ENCODE results near the gene TRIM43B.
A peak's percentile ranks its signal among the peaks of the same experiment; 100 is the strongest.
"Not testable (repeated sequence)": the region's sequence is repeated elsewhere in the genome, so short reads cannot be mapped to it uniquely, and the experiment has no call there.

The TRIM43B gene

GRCh38 chr2:95484654-95485053 is at the start of gene TRIM43B:
TRIM43B (minus strand) TSS chr2:95484754; CDS start chr2:95482714, 2,040 bp downstream.
- DNase-seq, result not testable (repeated sequence)

DNA sequence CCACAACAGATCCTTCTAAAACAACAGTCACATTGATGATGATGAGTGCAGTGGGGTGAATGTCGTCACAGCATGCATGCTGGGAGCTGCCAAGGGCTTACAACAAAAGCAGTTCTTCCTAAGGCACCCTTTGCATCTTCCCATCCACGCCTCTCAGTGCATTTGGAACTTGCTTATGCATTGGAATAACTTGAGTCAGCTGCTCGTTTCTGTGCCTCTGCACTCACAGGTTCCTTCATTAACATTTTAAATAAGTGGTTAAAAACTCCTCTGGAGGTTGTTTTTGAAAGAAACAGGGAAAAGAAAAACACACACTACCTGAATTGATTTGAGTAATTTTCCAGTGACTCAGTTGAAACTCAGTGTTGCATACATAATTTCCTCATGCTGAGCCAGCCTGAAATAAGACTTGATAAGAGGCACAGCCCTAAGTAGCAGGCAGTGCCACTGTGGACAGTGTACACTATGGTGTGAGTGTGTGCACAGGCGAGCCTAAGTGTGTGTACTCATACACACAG is 46.8 kb upstream of the TRIM43B start:
- peak; percentile 26 for DNase-seq

DNA sequence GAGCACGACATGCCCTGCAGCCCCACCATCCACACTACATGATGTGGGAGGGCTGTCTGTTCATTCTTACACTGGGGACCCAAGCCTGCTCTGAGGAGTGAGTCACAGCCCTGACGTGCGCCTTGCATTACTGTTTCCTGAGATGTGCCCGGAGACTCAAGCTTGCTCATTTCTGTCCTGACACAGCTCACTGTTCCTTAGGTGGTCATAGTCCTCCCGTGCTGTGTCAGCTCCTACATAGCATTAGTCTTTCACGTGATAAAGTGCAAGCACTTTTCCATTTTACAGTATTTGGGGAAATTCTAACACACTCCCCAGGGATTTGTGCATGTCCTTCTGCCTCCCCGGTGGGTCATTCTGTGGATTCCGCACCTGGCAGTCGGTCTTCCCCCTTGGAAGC is 46.2 kb upstream of the TRIM43B start:
- peak; percentile 82 for DNase-seq

GRCh38 chr2:95526360-95527341 is 42.1 kb upstream of the TRIM43B start:
- DNase-seq, result peak; percentile 71

DNA sequence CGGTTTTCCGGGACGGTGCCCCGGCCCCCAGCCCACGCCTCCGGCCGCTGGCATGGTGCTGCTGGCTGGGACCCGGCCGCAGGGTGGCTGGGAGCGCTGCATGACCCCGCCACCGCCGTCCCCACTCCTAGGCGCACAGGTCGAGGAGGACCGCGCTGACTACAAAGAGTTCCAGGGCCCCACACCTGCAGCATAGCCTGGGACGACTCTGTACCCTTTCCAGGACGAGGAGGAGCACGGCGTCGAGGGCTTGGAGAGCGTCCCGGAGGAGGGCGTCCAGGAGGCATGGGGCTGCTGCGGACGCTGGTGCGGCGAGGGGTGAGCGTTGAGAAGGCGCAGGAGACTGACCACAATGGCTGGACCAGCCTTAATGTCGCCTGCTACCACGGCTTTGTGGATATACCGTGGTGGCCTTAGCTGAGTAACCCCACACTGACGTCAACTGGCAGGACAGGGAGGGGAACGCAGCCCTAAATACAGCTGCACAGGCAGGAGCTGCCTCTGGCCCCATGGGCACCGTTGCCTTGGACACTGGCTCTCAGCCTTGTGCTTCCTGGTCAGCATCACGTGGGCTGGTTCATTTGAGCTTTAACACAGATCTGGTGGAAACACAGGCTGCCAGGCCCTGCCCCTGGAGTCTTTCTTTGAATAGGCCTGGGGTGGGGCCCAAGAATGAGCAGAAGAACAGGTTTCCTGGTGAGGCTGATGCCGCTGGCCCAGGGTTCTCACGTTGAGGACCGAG is 40.9 kb upstream of the TRIM43B start:
- no peak for DNase-seq

DNA sequence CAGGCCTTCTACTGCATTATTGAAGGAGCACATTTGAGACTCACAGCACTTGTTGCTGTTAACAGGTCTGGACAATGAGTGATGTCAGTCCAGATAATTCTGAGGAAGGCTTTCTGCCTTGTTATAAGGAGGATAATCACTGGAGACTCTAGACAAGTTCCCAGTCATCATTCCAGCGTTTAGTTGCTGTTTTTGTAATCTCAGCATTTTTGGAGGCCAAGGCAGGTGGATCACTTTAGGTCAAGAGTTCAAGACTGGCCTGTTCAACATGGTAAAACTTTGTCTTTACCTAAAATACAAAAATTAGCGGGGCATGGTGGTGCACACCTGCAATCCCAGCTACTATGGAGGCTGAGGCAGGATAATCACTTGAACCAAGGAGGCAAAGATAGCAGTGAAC is 39.6 kb upstream of the TRIM43B start:
- no peak for DNase-seq

GRCh38 chr2:95514718-95515117 is 30.2 kb upstream of the TRIM43B start:
- DNase-seq, result no peak

GRCh38 chr2:95514226-95514625 is 29.7 kb upstream of the TRIM43B start:
- not testable (repeated sequence) for DNase-seq

- no peak for DNase-seq
Measured at GRCh38 chr2:95509408-95509807, 24.9 kb upstream of the TRIM43B start.

DNA sequence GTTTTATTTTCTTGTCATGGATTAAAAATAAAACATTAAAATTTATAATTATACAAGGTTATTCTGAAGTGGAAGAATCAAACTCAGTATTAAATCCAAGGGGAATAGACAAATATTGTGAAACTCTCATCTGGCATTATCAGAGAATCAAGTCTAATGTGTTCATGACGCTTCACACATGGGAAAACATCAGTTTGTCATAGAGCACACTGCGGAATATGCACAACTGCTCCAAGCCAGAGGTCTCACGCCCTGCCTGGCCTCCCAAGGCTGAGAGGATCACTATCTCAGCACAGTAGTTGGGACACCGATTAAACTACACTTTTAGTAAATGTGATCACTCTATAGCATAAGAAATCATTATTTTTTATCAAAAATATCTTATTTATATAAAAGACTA is 20.7 kb upstream of the TRIM43B start:
- no peak for DNase-seq

- DNase-seq, result no peak
Measured at GRCh38 chr2:95500854-95501253, 16.3 kb upstream of the TRIM43B start.

DNA sequence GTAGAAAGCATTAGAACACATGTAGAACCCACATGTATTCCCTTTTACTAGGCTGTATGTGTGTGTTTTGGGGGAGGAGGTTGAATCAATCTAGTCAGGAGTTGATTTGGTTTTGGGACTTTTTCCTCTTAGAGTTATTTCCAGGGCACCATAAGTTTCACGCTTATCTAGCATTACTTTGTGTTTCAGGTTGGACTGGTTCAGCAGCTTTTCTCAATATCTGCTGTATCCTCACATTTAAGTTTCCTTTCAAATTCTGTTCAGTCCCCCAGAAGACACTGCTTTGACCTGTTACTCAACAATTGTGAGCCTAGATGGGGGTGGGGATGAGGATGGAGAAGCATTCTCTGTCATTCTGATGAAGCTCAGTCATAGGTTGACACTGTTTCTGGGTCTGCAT is 7.5 kb upstream of the TRIM43B start:
- not testable (repeated sequence) for DNase-seq

DNA sequence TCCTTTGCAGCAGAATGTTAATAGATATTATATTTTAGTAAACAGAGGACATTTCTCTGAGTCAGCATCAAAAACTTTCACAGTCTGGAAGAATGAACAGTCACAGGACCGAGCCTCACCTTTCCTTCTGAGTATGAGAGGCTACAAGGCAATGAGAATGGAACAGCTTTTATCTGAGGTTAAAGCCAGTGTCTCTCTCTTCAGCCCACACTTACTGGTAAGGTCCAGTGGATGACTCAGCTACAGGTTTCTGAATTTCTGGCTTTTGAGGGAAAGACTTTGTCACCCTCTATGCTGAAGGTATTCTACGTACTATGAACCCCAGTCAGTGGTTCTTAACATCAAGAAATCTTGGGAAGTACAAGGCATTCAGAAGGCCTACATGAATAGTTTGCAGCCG is 9.5 kb downstream of the TRIM43B start:
- not testable (repeated sequence) for DNase-seq

GRCh38 chr2:95467984-95468383 is 16.6 kb downstream of the TRIM43B start:
- DNase-seq, result not testable (repeated sequence)

DNA sequence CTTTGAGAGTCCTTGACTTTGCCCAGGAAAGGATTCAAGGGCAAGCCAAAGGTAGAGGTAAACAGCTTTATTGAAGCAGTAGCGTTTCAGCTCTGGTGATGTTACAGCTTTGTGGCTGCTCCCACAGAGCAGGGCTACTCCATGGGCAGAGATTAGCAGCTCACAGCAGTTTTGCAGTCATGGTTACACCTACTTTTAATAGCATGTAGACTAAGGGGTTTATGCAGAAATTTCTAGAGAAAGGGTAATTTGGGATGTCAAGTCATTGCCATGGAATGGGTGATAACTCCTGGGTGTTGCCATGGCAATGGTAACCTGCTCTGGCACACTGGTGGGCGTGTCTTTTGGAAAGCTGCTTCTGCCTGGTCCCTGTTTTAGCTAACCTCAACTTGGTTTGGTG is 18.0 kb downstream of the TRIM43B start:
- DNase-seq, result not testable (repeated sequence)

- not testable (repeated sequence) for DNase-seq
Measured at GRCh38 chr2:95463292-95463691, 21.3 kb downstream of the TRIM43B start.

DNA sequence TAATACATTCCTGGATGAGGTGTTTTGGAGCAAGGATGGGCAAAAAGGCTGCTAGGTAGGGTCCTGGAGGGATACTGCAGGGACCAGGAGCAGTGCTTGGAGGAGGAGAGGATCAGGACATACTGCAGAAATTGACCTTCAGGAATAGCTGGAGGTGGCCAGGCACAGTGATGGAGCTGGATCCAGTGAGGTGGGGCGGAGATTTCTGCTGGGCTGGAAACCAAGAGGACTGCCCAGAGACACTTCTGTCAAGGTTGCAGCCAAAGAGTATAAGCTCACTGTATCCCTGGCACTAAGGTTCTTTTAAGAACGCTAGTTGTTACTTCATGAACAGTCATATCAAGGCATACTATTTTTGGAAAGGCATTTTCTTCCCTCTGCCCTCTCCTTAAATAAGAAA is 39.2 kb downstream of the TRIM43B start:
- DNase-seq, result not testable (repeated sequence)

GRCh38 chr2:95442474-95443099 is 42.0 kb downstream of the TRIM43B start:
- not testable (repeated sequence) for DNase-seq

- DNase-seq, result not testable (repeated sequence)
Measured at GRCh38 chr2:95435872-95436209, 48.7 kb downstream of the TRIM43B start.

GRCh38 chr2:95435162-95435871 is 49.2 kb downstream of the TRIM43B start:
- not testable (repeated sequence) for DNase-seq

DNA sequence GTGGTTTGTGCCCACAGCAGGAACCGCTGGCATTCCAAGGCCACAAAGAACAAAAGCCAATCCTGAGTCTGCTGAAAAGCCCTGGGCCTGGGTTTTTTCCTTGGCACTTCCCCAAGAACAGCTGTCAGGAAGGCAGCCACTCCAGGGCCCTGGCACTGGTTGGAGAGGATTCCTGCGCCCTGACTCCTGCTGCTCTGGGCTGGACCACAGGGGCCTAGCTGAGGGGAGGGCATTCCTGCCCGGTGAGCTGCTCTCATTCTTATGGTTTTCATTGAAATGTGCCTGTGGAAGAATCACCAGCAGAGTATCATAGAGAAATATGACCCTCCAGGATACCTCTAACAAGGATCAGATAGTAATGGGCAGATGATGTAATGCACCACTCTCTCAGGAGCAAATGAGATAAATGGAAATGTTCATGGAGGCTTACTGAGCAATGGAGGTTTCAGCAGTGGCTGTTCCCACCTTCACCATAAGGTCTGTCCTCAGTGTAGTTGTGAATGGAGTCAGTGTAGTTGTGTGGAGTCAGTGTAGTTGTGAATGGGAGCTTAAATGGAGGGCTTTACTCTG is 50.0 kb downstream of the TRIM43B start:
- not testable (repeated sequence) for DNase-seq

DNA sequence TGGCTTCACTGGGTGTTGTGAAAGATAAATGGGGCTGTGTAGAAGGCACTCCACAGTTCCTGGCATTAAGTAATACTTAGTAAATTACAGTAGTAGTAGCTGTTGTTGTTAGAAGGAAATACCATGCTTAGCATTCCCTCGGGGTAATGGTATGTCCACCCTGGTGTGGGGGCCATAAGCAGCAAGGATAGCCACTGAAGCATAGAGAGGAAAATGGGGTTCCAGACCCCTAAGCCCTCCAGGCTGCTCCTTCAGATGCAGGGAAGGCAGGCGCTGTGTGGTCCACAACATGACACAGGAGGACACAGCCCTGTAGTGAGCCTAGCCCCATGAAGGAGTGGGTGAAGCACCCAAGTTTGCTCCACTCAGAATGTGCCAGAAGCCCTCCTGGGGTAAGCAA is 50.6 kb downstream of the TRIM43B start:
- not testable (repeated sequence) for DNase-seq
